Stimulated activated CD4-positive, alpha-beta T cell treated with anti-CD3 and anti-CD28 coated beads, Interleukin-15, amount 100 ng/mL, for 48 hours (primary cell): ENCODE data around the gene BOLA2B.

Source experiments
- DNase-seq, 2 donors: peaks; one replicate each; pipeline ENCODE4 v3.0.0-alpha.2; 2020; ENCODE audit warnings: low read depth in 2 of 2

BOLA2B gene

DNA sequence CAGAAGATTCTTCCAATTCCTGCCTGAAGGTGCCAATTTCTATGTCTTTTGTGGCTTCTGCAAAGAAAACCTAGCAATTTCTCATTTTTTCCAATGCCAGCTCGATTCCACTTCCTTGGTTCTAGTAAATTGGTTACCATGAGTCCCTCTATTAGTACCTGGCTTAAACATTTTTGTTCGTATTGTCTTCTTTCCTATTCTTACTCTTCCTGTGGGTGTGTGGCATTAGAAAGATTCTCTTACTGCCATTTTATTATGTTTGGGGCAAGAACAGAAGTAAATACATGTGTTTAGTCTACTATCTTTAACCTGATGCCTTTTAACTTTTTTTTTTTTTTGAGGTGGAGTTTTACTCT is 50.1 kb downstream of the BOLA2B start:
- DNase-seq = no peak
